HCT116 (cell line): Measurements from ENCODE around the gene PRRG1. TPM values are rescaled to one million over a fixed set of nuclear protein-coding genes. Genes with fewer than 3 reads are reported as not detected.

Experiments
- ATAC-seq: fragments of 200-7000 bp; cut with Tn5 transposase; 2 replicates; pipeline ENCODE4 v1.9.1; 2020; ENCODE audit warnings: mild to moderate bottlenecking, moderate library complexity
- BruUV-seq: library from RNA; stranded (reverse); fragments of 400-500 nt; replicated peaks from 2 replicates; lab custom pipeline; 2021; lab: Mats Ljungman, UMichigan
- CTCF ChIA-PET: fragments of 300-600 bp; sonication (Branson Sonifier 250); formaldehyde crosslinking; loops from one replicate; lab custom pipeline; 2021; ENCODE audit warnings: antibody characterized with exemption; lab: Charles Lee
- POLR2A ChIA-PET: fragments of 300-600, 350-600 bp; sonication (Branson Sonifier 250); formaldehyde crosslinking; loops from one replicate; lab custom pipeline; 2021; ENCODE audit warnings: antibody characterized with exemption; lab: Charles Lee
- RAD21 ChIA-PET, 2 experiments: fragments of 300-600 bp; sonication (Branson Sonifier 250); formaldehyde crosslinking; loops; one replicate each; lab custom pipeline; 2023; ENCODE audit warnings: low total read pairs in 2 of 2; ENCODE audit not compliant: uncharacterized antibody in 2 of 2, unreplicated experiment in 2 of 2, low non-redundant PET in 1 of 2; lab: Charles Lee
- DNase-seq: peaks from one replicate; pipeline ENCODE4 v3.0.0-alpha.2; 2010; ENCODE audit warnings: low read depth, low spot score
- H2AFZ ChIP-seq: fragments of 200-600 bp; shearing (Covaris generic), sonication (generic); 2 replicates; pipeline ENCODE4 v1.6.1; 2017; ENCODE audit warnings: low read depth, mixed run types, mixed read lengths, antibody characterized with exemption, low read length; ENCODE audit not compliant: poor library complexity, severe bottlenecking
- H3K27ac ChIP-seq: 2 replicates; pipeline ENCODE4 v1.5.1; 2012; ENCODE audit warnings: low read depth, low read length
- H3K27me3 ChIP-seq: fragments of 200-600 bp; sonication (generic); 2 replicates; pipeline ENCODE4 v1.6.1; 2016; ENCODE audit warnings: mixed run types, low read length, mixed read lengths; ENCODE audit not compliant: insufficient read depth
- H3K36me3 ChIP-seq, 2 experiments: fragments of 200-500 bp in 1 of 2; fragments of 200-600 bp in 1 of 2; sonication (Bioruptor generic) in 1 of 2; sonication (generic) in 1 of 2; 2 replicates each; pipeline versions ENCODE4 v1.5.1 to v1.6.1; 2014 to 2016; ENCODE audit warnings: low read length in 2 of 2, inconsistent platforms in 1 of 2, mixed read lengths in 1 of 2, mixed run types in 1 of 2; ENCODE audit not compliant: insufficient read depth in 2 of 2, control insufficient read depth in 1 of 2
- H3K4me1 ChIP-seq, 2 experiments: fragments of 200-600 bp in 1 of 2; sonication (generic) in 1 of 2; 2 replicates each; pipeline versions ENCODE4 v1.5.1 to v1.6.1; 2012 to 2017; ENCODE audit warnings: low read length in 2 of 2, inconsistent platforms in 1 of 2, mild to moderate bottlenecking in 1 of 2, mixed read lengths in 1 of 2, mixed run types in 1 of 2, moderate library complexity in 1 of 2; ENCODE audit not compliant: insufficient read depth in 2 of 2, control insufficient read depth in 1 of 2
- H3K4me2 ChIP-seq: fragments of 200-600 bp; sonication (generic); 2 replicates; pipeline ENCODE4 v1.6.1; 2017; ENCODE audit warnings: mixed run types, low read length, mixed read lengths
- H3K4me3 ChIP-seq, 2 experiments: fragments of 200-600 bp in 1 of 2; sonication (generic) in 1 of 2; replicated peaks in 1 of 2; 2 replicates each; pipeline ENCODE4 v1.5.1; 2011 to 2016; ENCODE audit warnings: low read length in 2 of 2, control low read depth in 1 of 2, low read depth in 1 of 2, mild to moderate bottlenecking in 1 of 2, mixed read lengths in 1 of 2, mixed run types in 1 of 2
- H3K79me2 ChIP-seq: fragments of 200-600 bp; sonication (generic); 2 replicates; pipeline ENCODE4 v1.6.1; 2017; ENCODE audit warnings: mild to moderate bottlenecking, mixed run types, low read length, moderate library complexity, mixed read lengths; ENCODE audit not compliant: insufficient read depth
- H3K9ac ChIP-seq: fragments of 200-600 bp; sonication (generic); 2 replicates; pipeline ENCODE4 v1.6.1; 2016; ENCODE audit warnings: low read length, mixed read lengths
- H3K9me2 ChIP-seq: fragments of 200-600 bp; sonication (generic), shearing (Covaris generic); 2 replicates; pipeline ENCODE4 v1.6.1; 2017; ENCODE audit warnings: mixed run types, mild to moderate bottlenecking, moderate library complexity; ENCODE audit not compliant: insufficient read depth
- H3K9me3 ChIP-seq, 2 experiments: fragments of 200-500 bp in 1 of 2; fragments of 200-600 bp in 1 of 2; sonication (Bioruptor generic) in 1 of 2; sonication (generic) in 1 of 2; 2 replicates each; pipeline ENCODE4 v1.6.1; 2014 to 2017; ENCODE audit warnings: low read length in 2 of 2, mixed read lengths in 2 of 2, inconsistent platforms in 1 of 2, low read depth in 1 of 2, mild to moderate bottlenecking in 1 of 2, mixed run types in 1 of 2, moderate library complexity in 1 of 2; ENCODE audit not compliant: control insufficient read depth in 1 of 2, insufficient read depth in 1 of 2
- H4K20me1 ChIP-seq: fragments of 200-600 bp; sonication (generic), shearing (Covaris generic); 2 replicates; pipeline ENCODE4 v1.6.1; 2017; ENCODE audit warnings: mixed run types, mild to moderate bottlenecking, moderate library complexity; ENCODE audit not compliant: insufficient read depth
- ATF3 ChIP-seq: IDR thresholded peaks from 2 replicates; pipeline ENCODE4 v1.6.1; 2012
- CBX3 ChIP-seq: IDR thresholded peaks from 2 replicates; pipeline ENCODE4 v1.6.1; 2012; ENCODE audit warnings: low read depth
- EZH2phosphoT487 ChIP-seq: fragments of 200-600 bp; IDR thresholded peaks from 2 replicates; pipeline ENCODE4 v1.6.1; 2018; ENCODE audit warnings: antibody characterized with exemption, borderline replicate concordance
- JUND ChIP-seq: IDR thresholded peaks from 2 replicates; pipeline ENCODE4 v1.6.1; 2012
- POLR2A ChIP-seq: IDR thresholded peaks from 2 replicates; pipeline ENCODE4 v1.7.0; 2011; ENCODE audit warnings: borderline replicate concordance; ENCODE audit not compliant: insufficient read depth, insufficient read length; ENCODE audit errors: extremely low read depth
- POLR2AphosphoS5 ChIP-seq: IDR thresholded peaks from 2 replicates; pipeline ENCODE4 v1.6.1; 2011; ENCODE audit warnings: mild to moderate bottlenecking, low read depth, low read length, moderate library complexity
- RAD21 ChIP-seq: IDR thresholded peaks from 2 replicates; pipeline ENCODE4 v1.6.1; 2012; ENCODE audit warnings: low read depth, mild to moderate bottlenecking
- REST ChIP-seq: IDR thresholded peaks from 2 replicates; pipeline ENCODE4 v1.6.1; 2012; ENCODE audit warnings: low read depth
- SP1 ChIP-seq: IDR thresholded peaks from 2 replicates; pipeline ENCODE4 v1.6.1; 2012; ENCODE audit warnings: low read depth
- SRF ChIP-seq: IDR thresholded peaks from 2 replicates; pipeline ENCODE4 v1.6.1; 2012; ENCODE audit warnings: low read depth
- TCF7L2 ChIP-seq: IDR thresholded peaks from 2 replicates; pipeline ENCODE4 v1.7.0; 2011; ENCODE audit warnings: borderline replicate concordance, inconsistent platforms; ENCODE audit not compliant: insufficient read depth, insufficient read length; ENCODE audit errors: extremely low read depth
- ZNF274 ChIP-seq: fragments of 200-500 bp; sonication (Bioruptor generic); IDR thresholded peaks from 2 replicates; pipeline ENCODE4 v1.6.1; 2014; ENCODE audit warnings: mild to moderate bottlenecking, low read depth, low read length, inconsistent platforms
- intact Hi-C: fragments of 100-400 bp; cut with micrococcal nuclease; formaldehyde crosslinking; loops from 2 replicates; pipeline ENCODE4 v1.10.0; 2022
- total RNA-seq: library from RNA; stranded (reverse); gene quantifications from one replicate; pipeline ENCODE4 v1.2.1, GENCODE V29; 2021; ENCODE audit not compliant: unreplicated experiment
- TF ChIP-seq, protein P1 (sequence below): IDR thresholded peaks from 2 replicates; pipeline ENCODE4 v1.6.1; 2012

Gene PRRG1
- total RNA-seq, 1 experiment from 2014 or later: 16.0 TPM

DNA sequence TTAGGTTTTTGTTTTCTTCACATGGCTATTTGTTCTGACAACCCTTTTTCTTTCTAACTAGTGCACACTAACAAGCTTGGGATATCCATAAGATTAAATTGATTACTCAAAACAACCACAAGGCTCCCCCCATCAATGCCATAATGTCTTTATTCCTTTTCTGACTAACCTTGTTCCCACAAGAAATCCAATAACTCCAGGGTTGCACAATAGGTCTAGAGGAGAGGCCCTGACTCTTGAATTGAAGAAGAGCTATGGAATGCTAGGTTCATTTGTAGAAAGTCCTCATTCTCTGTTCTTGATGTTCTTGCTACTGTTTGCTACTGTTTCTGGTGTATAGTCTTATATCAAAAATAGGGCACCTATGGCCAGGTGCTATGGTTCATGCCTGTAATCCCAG is 71.0 kb downstream of the PRRG1 start:
- Histone ChIP-seq H3K4me2 (no peak overlapping the region), H3K9me3 (no peaks in the 10 kb centered on the region), H3K9me2 (no peaks in the 10 kb centered on the region), H3K9ac (no peak overlapping the region), H3K4me3 (no peak overlapping the region), H3K4me1 (no peaks in the 10 kb centered on the region; a peak in 1 of 4 replicates), H3K79me2 (no peaks in the 10 kb centered on the region), H2AFZ (no peak overlapping the region), H3K36me3 (no peaks in the 10 kb centered on the region), H3K27me3 (no peaks in the 10 kb centered on the region), H4K20me1 (no peaks in the 10 kb centered on the region), H3K27ac (no peak overlapping the region)
- BruUV-seq: no TSS peak
- RAD21 ChIA-PET: no interaction called here
- CTCF ChIA-PET: no interaction called here
- intact Hi-C loops: no loop called here
- no peak for ATAC-seq
- POLR2A ChIA-PET: no interaction called here
- DNase-seq: no peak
- TF ChIP-seq EZH2phosphoT487 (no peak), SRF (no peak), ZNF274 (no peak)

DNA sequence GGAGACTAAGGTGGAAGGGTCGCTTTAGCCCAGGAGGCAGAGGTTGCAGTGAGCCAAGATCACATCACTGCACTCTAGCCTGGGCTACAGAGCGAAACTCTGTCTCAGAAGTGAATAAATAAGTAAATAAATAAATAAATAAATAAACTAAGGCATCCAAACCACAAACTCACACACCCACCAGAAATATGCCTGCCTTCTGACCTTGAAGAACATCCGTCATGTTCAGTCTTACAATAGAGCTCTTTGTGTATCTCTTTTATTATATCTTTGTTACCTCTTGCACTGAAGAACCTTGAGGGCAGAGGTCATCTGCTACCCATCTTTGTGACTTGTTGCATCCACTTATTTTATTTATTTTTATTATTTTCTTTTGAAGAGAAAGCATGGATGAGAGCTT is 71.6 kb downstream of the PRRG1 start:
- ChIA-PET CTCF (no interaction called here), POLR2A (no interaction called here)

More for the DNA sequence above, 71.6 kb downstream of the PRRG1 start:
- Histone ChIP-seq H3K4me2 (no peak overlapping the region), H3K79me2 (no peaks in the 10 kb centered on the region), H3K9me3 (no peaks in the 10 kb centered on the region), H3K27me3 (no peaks in the 10 kb centered on the region), H3K27ac (no peak overlapping the region), H3K4me3 (no peak overlapping the region), H4K20me1 (no peaks in the 10 kb centered on the region), H3K4me1 (no peaks in the 10 kb centered on the region; a peak in 1 of 4 replicates), H2AFZ (no peak overlapping the region), H3K9ac (no peak overlapping the region), H3K36me3 (no peaks in the 10 kb centered on the region), H3K9me2 (no peaks in the 10 kb centered on the region)
- ATAC-seq: no peak
- intact Hi-C loops: no loop called here
- TF ChIP-seq JUND: no peak
- no peak for TF ChIP-seq CBX3
- TF ChIP-seq SP1: no peak
- TF ChIP-seq TCF7L2: no peak
- no peak for TF ChIP-seq POLR2A
- TF ChIP-seq ATF3: no peak
- TF ChIP-seq REST: no peak
- TF ChIP-seq POLR2AphosphoS5: no peak
- TF ChIP-seq, protein P1, sequence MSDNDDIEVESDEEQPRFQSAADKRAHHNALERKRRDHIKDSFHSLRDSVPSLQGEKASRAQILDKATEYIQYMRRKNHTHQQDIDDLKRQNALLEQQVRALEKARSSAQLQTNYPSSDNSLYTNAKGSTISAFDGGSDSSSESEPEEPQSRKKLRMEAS: no peak
- TF ChIP-seq ZNF274: no peak
- no peak for TF ChIP-seq RAD21
- DNase-seq: no peak
- BruUV-seq: no TSS peak
- RAD21 ChIA-PET: no interaction called here
